SU-DHL-6 (cell line): ENCODE data around the gene ZNF341.

ENCODE experiments used
- EZH2phosphoT487 ChIP-seq: fragments of 200-600 bp; sonication (generic), shearing (Covaris generic); conservative IDR thresholded peaks from 2 replicates; pipeline ENCODE4 v1.6.1; 2018; ENCODE audit warnings: mild to moderate bottlenecking, antibody characterized with exemption, low read length, moderate library complexity, mixed read lengths
- TF ChIP-seq, protein P1 (sequence below): fragments of 200-600 bp; sonication (generic); IDR thresholded peaks from one replicate; pipeline ENCODE4 v1.5.1; 2017; ENCODE audit warnings: antibody characterized with exemption, mild to moderate bottlenecking, low read length, moderate library complexity; ENCODE audit not compliant: insufficient read depth, poor library complexity, severe bottlenecking

DNA sequence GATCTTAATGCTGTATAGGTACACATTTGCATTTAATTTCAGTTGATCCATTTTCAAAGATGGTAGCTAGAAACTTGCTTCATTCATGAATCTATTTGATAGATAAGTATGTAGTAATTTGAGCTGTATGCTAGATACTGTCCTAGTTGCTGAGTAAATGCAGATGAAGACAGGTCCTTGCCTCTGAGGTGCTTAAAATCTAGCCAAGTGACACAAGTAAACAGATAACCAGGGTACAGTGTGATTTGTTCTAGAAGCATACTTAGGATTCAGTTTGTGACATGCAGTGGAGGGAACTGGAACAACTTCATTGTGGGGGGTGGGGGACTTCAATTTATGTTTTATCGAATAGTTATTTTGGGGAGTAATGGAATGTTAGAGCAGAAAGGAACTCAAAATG, 88.6 kb downstream of the ZNF341 start:
- TF ChIP-seq, protein P1, sequence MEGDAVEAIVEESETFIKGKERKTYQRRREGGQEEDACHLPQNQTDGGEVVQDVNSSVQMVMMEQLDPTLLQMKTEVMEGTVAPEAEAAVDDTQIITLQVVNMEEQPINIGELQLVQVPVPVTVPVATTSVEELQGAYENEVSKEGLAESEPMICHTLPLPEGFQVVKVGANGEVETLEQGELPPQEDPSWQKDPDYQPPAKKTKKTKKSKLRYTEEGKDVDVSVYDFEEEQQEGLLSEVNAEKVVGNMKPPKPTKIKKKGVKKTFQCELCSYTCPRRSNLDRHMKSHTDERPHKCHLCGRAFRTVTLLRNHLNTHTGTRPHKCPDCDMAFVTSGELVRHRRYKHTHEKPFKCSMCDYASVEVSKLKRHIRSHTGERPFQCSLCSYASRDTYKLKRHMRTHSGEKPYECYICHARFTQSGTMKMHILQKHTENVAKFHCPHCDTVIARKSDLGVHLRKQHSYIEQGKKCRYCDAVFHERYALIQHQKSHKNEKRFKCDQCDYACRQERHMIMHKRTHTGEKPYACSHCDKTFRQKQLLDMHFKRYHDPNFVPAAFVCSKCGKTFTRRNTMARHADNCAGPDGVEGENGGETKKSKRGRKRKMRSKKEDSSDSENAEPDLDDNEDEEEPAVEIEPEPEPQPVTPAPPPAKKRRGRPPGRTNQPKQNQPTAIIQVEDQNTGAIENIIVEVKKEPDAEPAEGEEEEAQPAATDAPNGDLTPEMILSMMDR: no peak
- TF ChIP-seq EZH2phosphoT487: no peak
